Measurements from ENCODE around the gene RAB17.
A peak's percentile ranks its signal among the peaks of the same experiment; 100 is the strongest.

The RAB17 gene

GRCh38 chr2:237556773-237557632, 33.5 kb downstream of the RAB17 start:
- DNase-seq: no peak

- DNase-seq: no peak
Observed at GRCh38 chr2:237555560-237555959, 35.0 kb downstream of the RAB17 start.

GRCh38 chr2:237553948-237554347, 36.6 kb downstream of the RAB17 start:
- DNase-seq: no peak

GRCh38 chr2:237552908-237553307, 37.6 kb downstream of the RAB17 start:
- no peak for DNase-seq

GRCh38 chr2:237551071-237551574, 39.4 kb downstream of the RAB17 start:
- DNase-seq: no peak

GRCh38 chr2:237549643-237550415, 40.7 kb downstream of the RAB17 start:
- no peak for DNase-seq

GRCh38 chr2:237549216-237549615, 41.3 kb downstream of the RAB17 start:
- DNase-seq: no peak

GRCh38 chr2:237547841-237548416, 42.6 kb downstream of the RAB17 start:
- no peak for DNase-seq

- DNase-seq: no peak
Observed at GRCh38 chr2:237546876-237547395, 43.6 kb downstream of the RAB17 start.

GRCh38 chr2:237546040-237546875, 44.3 kb downstream of the RAB17 start:
- no peak for DNase-seq

- DNase-seq: no peak
Observed at GRCh38 chr2:237542001-237542704, 48.4 kb downstream of the RAB17 start.

GRCh38 chr2:237541243-237541642, 49.3 kb downstream of the RAB17 start:
- no peak for DNase-seq

- DNase-seq: peak; percentile 74
Observed at GRCh38 chr2:237540823-237541222, 49.7 kb downstream of the RAB17 start.

- peak; percentile 41 for DNase-seq
Observed at GRCh38 chr2:237540223-237540775, 50.2 kb downstream of the RAB17 start.

GRCh38 chr2:237539681-237540080, 50.9 kb downstream of the RAB17 start:
- DNase-seq: no peak

GRCh38 chr2:237538901-237539300, 51.6 kb downstream of the RAB17 start:
- no peak for DNase-seq

- DNase-seq: no peak
Observed at GRCh38 chr2:237538001-237538720, 52.4 kb downstream of the RAB17 start.

GRCh38 chr2:237536617-237537016, 53.9 kb downstream of the RAB17 start:
- DNase-seq: no peak

GRCh38 chr2:237536083-237536415, 54.5 kb downstream of the RAB17 start:
- DNase-seq: no peak

- DNase-seq: no peak
Observed at GRCh38 chr2:237535385-237536082, 55.0 kb downstream of the RAB17 start.
